GM23248 (cell line): ENCODE results near the gene HS6ST1.

Experiments used
- EZH2 ChIP-seq: fragments of 200-600 bp; sonication (generic); IDR thresholded peaks from 2 replicates; pipeline ENCODE4 v1.6.1; 2018; ENCODE audit warnings: antibody characterized with exemption, mild to moderate bottlenecking; ENCODE audit not compliant: insufficient read depth, poor library complexity, severe bottlenecking
- EZH2phosphoT487 ChIP-seq: fragments of 200-600 bp; sonication (generic); IDR thresholded peaks from 2 replicates; pipeline ENCODE4 v1.6.1; 2018; ENCODE audit warnings: antibody characterized with exemption, moderate library complexity, mild to moderate bottlenecking, low read depth; ENCODE audit not compliant: insufficient read depth

DNA sequence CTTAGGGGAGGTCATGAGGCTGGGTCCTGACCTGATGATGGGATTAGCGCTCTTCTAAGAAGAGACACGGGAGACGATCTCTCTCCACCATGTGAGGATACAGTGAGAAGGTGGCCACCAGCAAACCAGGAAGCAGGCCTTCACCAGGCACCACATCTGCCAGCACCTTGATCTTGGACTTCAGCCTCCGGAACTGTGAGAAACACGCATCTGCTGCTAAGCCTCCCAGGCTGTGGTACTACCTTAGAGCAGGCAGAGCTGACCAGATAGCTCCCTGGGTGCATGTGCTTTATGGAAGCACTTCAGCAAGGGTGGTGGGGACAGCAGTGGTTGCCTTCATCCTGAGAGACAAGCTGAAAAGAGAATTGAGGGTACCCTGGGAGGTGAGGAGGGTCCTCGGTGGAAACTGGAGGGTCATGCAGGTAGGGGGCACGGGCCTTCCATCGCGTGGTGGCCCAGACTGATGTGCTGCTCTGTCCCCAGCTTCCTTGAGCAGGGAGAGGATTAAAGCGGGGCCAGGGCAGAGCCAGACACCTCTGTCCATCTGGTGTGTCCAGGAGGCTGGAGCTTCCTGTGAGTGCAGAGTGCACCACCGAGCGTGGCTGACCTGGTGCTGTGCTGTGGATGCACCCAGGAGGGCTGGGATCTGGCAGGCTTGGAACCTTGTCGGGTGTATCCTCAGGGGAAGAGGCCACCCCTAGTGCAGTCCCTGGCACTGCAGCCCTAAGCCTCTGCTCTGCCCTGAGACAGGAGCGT is 42.9 kb upstream of the HS6ST1 start:
- TF ChIP-seq EZH2 (no peak), EZH2phosphoT487 (no peak)
